Panc1 (cell line): ENCODE results near the gene ARHGEF10L. TPM values are rescaled to one million over a fixed set of nuclear protein-coding genes. Genes with fewer than 3 reads are reported as not detected.

Experiments used
- ATAC-seq: fragments of 200-7000 bp; cut with Tn5 transposase; 2 replicates; pipeline ENCODE4 v1.9.1; 2020; ENCODE audit warnings: mild to moderate bottlenecking, moderate library complexity
- BruUV-seq: library from RNA; stranded (reverse); fragments of 400-500 nt; replicated peaks from 2 replicates; lab custom pipeline; 2021; lab: Mats Ljungman, UMichigan
- CTCF ChIA-PET: fragments of 300-600 bp; sonication (Branson Sonifier 250); formaldehyde crosslinking; loops from one replicate; lab custom pipeline; 2022; ENCODE audit warnings: antibody characterized with exemption; lab: Charles Lee
- POLR2A ChIA-PET: fragments of 300-600 bp; sonication (Branson Sonifier 250); formaldehyde crosslinking; loops from one replicate; lab custom pipeline; 2022; ENCODE audit warnings: antibody characterized with exemption; lab: Charles Lee
- DNase-seq: peaks from one replicate; pipeline ENCODE4 v3.0.0-alpha.2; 2010; ENCODE audit warnings: low read depth, low spot score
- H3K27ac ChIP-seq: 2 replicates; pipeline ENCODE4 v1.5.1; 2011; ENCODE audit warnings: mild to moderate bottlenecking, low read length, inconsistent platforms
- H3K27me3 ChIP-seq: fragments of 200-500 bp; sonication (Bioruptor generic); 2 replicates; pipeline ENCODE4 v1.6.0; 2014; ENCODE audit warnings: low read length, inconsistent platforms; ENCODE audit not compliant: control insufficient read depth, insufficient read depth
- H3K36me3 ChIP-seq: fragments of 200-500 bp; sonication (Bioruptor generic); 2 replicates; pipeline ENCODE4 v1.5.1; 2014; ENCODE audit warnings: inconsistent platforms, mild to moderate bottlenecking, low read length, moderate library complexity; ENCODE audit not compliant: control insufficient read depth, insufficient read depth
- H3K4me1 ChIP-seq: 2 replicates; pipeline ENCODE4 v1.5.1; 2011; ENCODE audit warnings: inconsistent platforms, mild to moderate bottlenecking, low read length, moderate library complexity; ENCODE audit not compliant: control insufficient read depth, insufficient read depth
- H3K4me3 ChIP-seq, 2 experiments: 2 replicates each; pipeline ENCODE4 v1.5.1; 2011 to 2012; ENCODE audit warnings: low read depth in 2 of 2, low read length in 2 of 2, mild to moderate bottlenecking in 2 of 2, inconsistent platforms in 1 of 2, moderate library complexity in 1 of 2
- H3K9me3 ChIP-seq: fragments of 200-500 bp; sonication (Bioruptor generic); 2 replicates; pipeline ENCODE4 v1.5.1; 2014; ENCODE audit warnings: low read depth, mild to moderate bottlenecking, inconsistent platforms, low read length, moderate library complexity; ENCODE audit not compliant: control insufficient read depth, insufficient read depth
- CTCF ChIP-seq: fragments of 450-650 bp; IDR thresholded peaks from 2 replicates; pipeline ENCODE4 v1.5.1; 2017; ENCODE audit warnings: mild to moderate bottlenecking
- POLR2AphosphoS5 ChIP-seq: IDR thresholded peaks from 2 replicates; pipeline ENCODE4 v1.6.1; 2012; ENCODE audit warnings: mild to moderate bottlenecking, low read depth, low read length, moderate library complexity
- REST ChIP-seq, 2 experiments: IDR thresholded peaks; 2 replicates each; pipeline ENCODE4 v1.6.1; 2011 to 2012; ENCODE audit warnings: low read depth in 2 of 2, control low read depth in 1 of 2, low read length in 1 of 2, mild to moderate bottlenecking in 1 of 2, moderate library complexity in 1 of 2; ENCODE audit not compliant: insufficient read depth in 1 of 2
- SIN3A ChIP-seq: IDR thresholded peaks from 2 replicates; pipeline ENCODE4 v1.6.1; 2012; ENCODE audit warnings: low read depth, mild to moderate bottlenecking, low read length, moderate library complexity, borderline replicate concordance; ENCODE audit not compliant: insufficient read depth
- TCF7L2 ChIP-seq: IDR thresholded peaks from 2 replicates; pipeline ENCODE4 v1.6.1; 2011; ENCODE audit warnings: mild to moderate bottlenecking, low read depth, low read length, inconsistent platforms
- in situ Hi-C: cut with HindIII; loops from 2 replicates; pipeline ENCODE4 v1.10.0; 2016; ENCODE audit warnings: low sequenced_read_pairs, low pct_unique_long_range_greater_than_20kb
- intact Hi-C: fragments of 100-400 bp; cut with micrococcal nuclease; formaldehyde crosslinking; loops from one replicate; pipeline ENCODE4 v1.10.0; 2022; ENCODE audit not compliant: unreplicated experiment
- total RNA-seq: library from RNA; stranded (reverse); gene quantifications from one replicate; pipeline ENCODE4 v1.2.1, GENCODE V29; 2021; ENCODE audit not compliant: unreplicated experiment

Gene ARHGEF10L
- total RNA-seq, 1 experiment from 2014 or later: 5.9 TPM

- no TSS peak for BruUV-seq
- ATAC-seq: no peak
- ChIA-PET POLR2A (interaction anchor here (0.5 to 0.7 kb wide), 4 partner anchors 124 to 1824 kb away, joined by 3 to 5 read pairs (median 3); no protein-coding TSS in a partner anchor), CTCF (interaction anchor here (0.6 to 0.7 kb wide), 2 partner anchors 24 to 582 kb away, joined by 4 to 11 read pairs; no protein-coding TSS in a partner anchor)
- no peak overlapping the region for H3K27ac ChIP-seq
- H3K4me3 ChIP-seq: no peak overlapping the region
- intact Hi-C loops (no loop called here), in situ Hi-C loops (no loop called here)
- no peaks in the 10 kb centered on the region for H3K36me3 ChIP-seq
- H3K4me1 ChIP-seq: no peaks in the 10 kb centered on the region
- H3K27me3 ChIP-seq: no peaks in the 10 kb centered on the region
- no peak for DNase-seq
- H3K9me3 ChIP-seq: no peaks in the 10 kb centered on the region
- TF ChIP-seq POLR2AphosphoS5 (no peak), TCF7L2 (no peak), REST (IDR thresholded peaks at IDR 0.05; ENCODE audit: insufficient read depth in 1 of 2, low read depth in 2 of 2, low read length in 1 of 2) (no peak), CTCF (no peak), SIN3A (no peak)
These were observed 79.2 kb downstream of the ARHGEF10L start for GRCh38 chr1:17618558-17619247.

GRCh38 chr1:17620448-17620847, 81.0 kb downstream of the ARHGEF10L start:
- Histone ChIP-seq H3K4me3 (no peak overlapping the region), H3K27ac (no peak overlapping the region), H3K4me1 (no peaks in the 10 kb centered on the region), H3K27me3 (no peaks in the 10 kb centered on the region), H3K9me3 (no peaks in the 10 kb centered on the region), H3K36me3 (no peaks in the 10 kb centered on the region)
- BruUV-seq: no TSS peak
- DNase-seq (no peak), ATAC-seq (no peak)
- intact Hi-C loops: no loop called here
- CTCF ChIA-PET: no interaction called here
- no peak for TF ChIP-seq SIN3A
- no peak for TF ChIP-seq REST (IDR thresholded peaks at IDR 0.05; ENCODE audit: insufficient read depth in 1 of 2, low read depth in 2 of 2, low read length in 1 of 2)
- no peak for TF ChIP-seq TCF7L2
- no peak for TF ChIP-seq CTCF
- no peak for TF ChIP-seq POLR2AphosphoS5
- in situ Hi-C loops: no loop called here
- POLR2A ChIA-PET: no interaction called here
